GM13976 (cell line): Measurements from ENCODE around the gene MAD1L1.

Source experiments
- DNase-seq: peaks from one replicate; pipeline ENCODE4 v3.0.0; 2012; ENCODE audit warnings: low spot score
- in situ Hi-C: fragments of 300-500 bp; cut with MboI; formaldehyde crosslinking; loops from one replicate; pipeline ENCODE4 v1.12.0; 2022; ENCODE audit warnings: low sequenced_read_pairs, mixed read lengths, inconsistent platforms; ENCODE audit not compliant: unreplicated experiment
- TF ChIP-seq, protein P1 (sequence below): IDR thresholded peaks from 2 replicates; pipeline ENCODE4 v1.5.1; 2012; ENCODE audit warnings: borderline replicate concordance, mild to moderate bottlenecking; ENCODE audit not compliant: insufficient read depth; ENCODE audit errors: extremely low read depth, missing control alignments, control extremely low read depth

Gene MAD1L1

GRCh38 chr7:2132243-2132642 lies 100.5 kb downstream of the MAD1L1 start:
- TF ChIP-seq, protein P1, sequence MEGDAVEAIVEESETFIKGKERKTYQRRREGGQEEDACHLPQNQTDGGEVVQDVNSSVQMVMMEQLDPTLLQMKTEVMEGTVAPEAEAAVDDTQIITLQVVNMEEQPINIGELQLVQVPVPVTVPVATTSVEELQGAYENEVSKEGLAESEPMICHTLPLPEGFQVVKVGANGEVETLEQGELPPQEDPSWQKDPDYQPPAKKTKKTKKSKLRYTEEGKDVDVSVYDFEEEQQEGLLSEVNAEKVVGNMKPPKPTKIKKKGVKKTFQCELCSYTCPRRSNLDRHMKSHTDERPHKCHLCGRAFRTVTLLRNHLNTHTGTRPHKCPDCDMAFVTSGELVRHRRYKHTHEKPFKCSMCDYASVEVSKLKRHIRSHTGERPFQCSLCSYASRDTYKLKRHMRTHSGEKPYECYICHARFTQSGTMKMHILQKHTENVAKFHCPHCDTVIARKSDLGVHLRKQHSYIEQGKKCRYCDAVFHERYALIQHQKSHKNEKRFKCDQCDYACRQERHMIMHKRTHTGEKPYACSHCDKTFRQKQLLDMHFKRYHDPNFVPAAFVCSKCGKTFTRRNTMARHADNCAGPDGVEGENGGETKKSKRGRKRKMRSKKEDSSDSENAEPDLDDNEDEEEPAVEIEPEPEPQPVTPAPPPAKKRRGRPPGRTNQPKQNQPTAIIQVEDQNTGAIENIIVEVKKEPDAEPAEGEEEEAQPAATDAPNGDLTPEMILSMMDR, result no peak
- in situ Hi-C loops, result no loop called here
- DNase-seq, result no peak

DNA sequence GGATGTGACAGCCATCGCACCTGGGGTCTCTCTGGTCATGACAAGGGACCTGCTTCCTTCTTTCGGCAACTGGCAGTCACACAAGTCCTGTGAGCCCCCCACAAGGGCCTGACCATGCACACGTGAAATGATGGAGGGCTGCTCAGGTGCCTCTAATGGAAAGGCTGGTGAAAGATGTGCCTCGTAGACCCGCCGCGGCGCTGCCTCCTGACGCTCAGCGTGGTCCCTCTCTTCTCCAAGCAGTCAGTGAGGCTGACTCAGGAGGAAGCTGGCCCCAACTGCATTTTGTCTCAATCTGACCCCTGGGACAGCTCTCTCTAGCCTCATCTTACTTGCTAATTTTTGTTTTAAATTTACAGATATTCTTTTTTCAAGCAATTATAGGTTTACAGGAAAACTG lies 100.9 kb downstream of the MAD1L1 start:
- TF ChIP-seq, protein P1, result no peak
- DNase-seq, result no peak
- in situ Hi-C loops, result no loop called here

DNA sequence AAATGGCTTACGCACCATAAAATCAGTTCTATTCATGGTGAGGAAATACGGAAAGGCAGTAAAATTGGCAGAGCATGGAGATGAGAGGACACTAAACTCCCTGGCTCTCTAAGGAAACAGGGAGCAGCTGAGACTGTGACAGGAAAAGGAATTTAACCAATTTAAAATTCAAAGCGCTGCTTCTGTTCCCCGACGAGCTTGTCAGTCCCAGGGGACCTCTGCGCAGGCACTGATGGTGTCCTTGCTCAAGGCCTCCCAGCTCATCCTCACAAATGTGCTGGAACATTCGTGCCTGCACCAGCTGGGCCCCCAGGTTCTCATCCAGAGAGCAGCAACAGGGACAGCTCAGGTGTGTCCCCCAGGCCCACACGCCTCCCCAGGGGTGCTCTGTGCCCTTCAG lies 101.4 kb downstream of the MAD1L1 start:
- TF ChIP-seq, protein P1, result no peak
- no peak for DNase-seq
- in situ Hi-C loops, result no loop called here

- no peak for DNase-seq
- TF ChIP-seq, protein P1, result no peak
- in situ Hi-C loops, result no loop called here
These were observed 102.7 kb downstream of the MAD1L1 start for GRCh38 chr7:2130096-2130375.

- in situ Hi-C loops, result no loop called here
- DNase-seq, result no peak
- TF ChIP-seq, protein P1, result no peak
These were observed 103.2 kb downstream of the MAD1L1 start for GRCh38 chr7:2129323-2130095.

- in situ Hi-C loops, result no loop called here
- TF ChIP-seq, protein P1, result no peak
- DNase-seq, result no peak
These were observed 104.0 kb downstream of the MAD1L1 start for GRCh38 chr7:2128601-2129322.
